ENCODE measurements around the gene KCTD12.

DNA sequence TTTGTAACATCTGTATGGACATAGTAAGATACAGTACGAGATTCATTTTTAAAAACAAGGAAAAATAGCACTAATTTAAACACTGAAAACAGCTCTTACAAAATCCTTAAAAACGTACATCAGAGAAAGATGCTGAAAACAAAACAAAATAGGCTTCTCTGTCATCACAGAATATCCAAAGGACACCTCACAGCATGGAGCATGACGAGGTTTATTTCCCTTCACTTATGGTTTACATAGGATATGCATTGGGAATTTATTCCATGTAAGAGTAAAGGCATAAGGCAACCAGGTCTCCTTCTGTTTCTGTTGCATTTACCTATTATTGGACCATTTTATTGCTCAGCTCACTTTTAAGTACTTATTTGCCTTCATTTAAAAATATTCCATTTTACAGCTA is 3.0 kb downstream of the KCTD12 start:
- TF ChIP-seq, protein P1, sequence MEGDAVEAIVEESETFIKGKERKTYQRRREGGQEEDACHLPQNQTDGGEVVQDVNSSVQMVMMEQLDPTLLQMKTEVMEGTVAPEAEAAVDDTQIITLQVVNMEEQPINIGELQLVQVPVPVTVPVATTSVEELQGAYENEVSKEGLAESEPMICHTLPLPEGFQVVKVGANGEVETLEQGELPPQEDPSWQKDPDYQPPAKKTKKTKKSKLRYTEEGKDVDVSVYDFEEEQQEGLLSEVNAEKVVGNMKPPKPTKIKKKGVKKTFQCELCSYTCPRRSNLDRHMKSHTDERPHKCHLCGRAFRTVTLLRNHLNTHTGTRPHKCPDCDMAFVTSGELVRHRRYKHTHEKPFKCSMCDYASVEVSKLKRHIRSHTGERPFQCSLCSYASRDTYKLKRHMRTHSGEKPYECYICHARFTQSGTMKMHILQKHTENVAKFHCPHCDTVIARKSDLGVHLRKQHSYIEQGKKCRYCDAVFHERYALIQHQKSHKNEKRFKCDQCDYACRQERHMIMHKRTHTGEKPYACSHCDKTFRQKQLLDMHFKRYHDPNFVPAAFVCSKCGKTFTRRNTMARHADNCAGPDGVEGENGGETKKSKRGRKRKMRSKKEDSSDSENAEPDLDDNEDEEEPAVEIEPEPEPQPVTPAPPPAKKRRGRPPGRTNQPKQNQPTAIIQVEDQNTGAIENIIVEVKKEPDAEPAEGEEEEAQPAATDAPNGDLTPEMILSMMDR (conservative IDR thresholded peaks at IDR 0.05) = no peak
- no peak for TF ChIP-seq ZFX (IDR thresholded peaks at IDR 0.05)
